ENCODE measurements around the gene FIBIN. TPM values are rescaled to one million over a fixed set of nuclear protein-coding genes. Genes with fewer than 3 reads are reported as not detected.

FIBIN gene
- total RNA-seq (10 to 100 TPM in 2 of 5 donors, 1 to 10 TPM in 3; 2.7 to 42.6 (median 4.5) TPM), polyA plus RNA-seq (1 to 10 TPM; 3.9 to 9.2 (median 6.0) TPM)
- long read RNA-seq, donor 1, transcript FIBIN-201 (1 exons, 1,938 nt), result major isoform, 5 of 5 reads
- long read RNA-seq, donor 1, partial matches to known transcripts, result 0 of 5 reads
- long read RNA-seq, donor 1, other reads (novel, unspliced or antisense), result 0 of 5 reads
- long read RNA-seq, donor 2, transcript FIBIN-201 (1 exons, 1,938 nt), result major isoform, 5 of 5 reads
- long read RNA-seq, donor 2, partial matches to known transcripts, result 0 of 5 reads
- long read RNA-seq, donor 2, other reads (novel, unspliced or antisense), result 0 of 5 reads
- long read RNA-seq, donor 3, transcript FIBIN-201 (1 exons, 1,938 nt), result major isoform, 5 of 5 reads
- long read RNA-seq, donor 3, partial matches to known transcripts, result 0 of 5 reads
- long read RNA-seq, donor 3, other reads (novel, unspliced or antisense), result 0 of 5 reads
- long read RNA-seq, donor 4, partial matches to known transcripts, result 0 of 1 reads
- long read RNA-seq, donor 4, other reads (novel, unspliced or antisense), result 0 of 1 reads
- long read RNA-seq, donor 5, transcript FIBIN-201 (1 exons, 1,938 nt), result major isoform, 10 of 10 reads
- long read RNA-seq, donor 5, partial matches to known transcripts, result 0 of 10 reads
- long read RNA-seq, donor 5, other reads (novel, unspliced or antisense), result 0 of 10 reads
- long read RNA-seq, donor 6, transcript FIBIN-201 (1 exons, 1,938 nt), result major isoform, 11 of 11 reads
- long read RNA-seq, donor 6, partial matches to known transcripts, result 0 of 11 reads
- long read RNA-seq, donor 6, other reads (novel, unspliced or antisense), result 0 of 11 reads
- long read RNA-seq, donor 7, transcript FIBIN-201 (1 exons, 1,938 nt), result major isoform, 13 of 13 reads
- long read RNA-seq, donor 7, partial matches to known transcripts, result 0 of 13 reads
- long read RNA-seq, donor 7, other reads (novel, unspliced or antisense), result 0 of 13 reads
- long read RNA-seq, donor 8, partial matches to known transcripts, result 0 of 2 reads
- long read RNA-seq, donor 8, other reads (novel, unspliced or antisense), result 0 of 2 reads
- long read RNA-seq, donor 9, transcript FIBIN-201 (1 exons, 1,938 nt), result major isoform, 17 of 17 reads
- long read RNA-seq, donor 9, partial matches to known transcripts, result 0 of 17 reads
- long read RNA-seq, donor 9, other reads (novel, unspliced or antisense), result 0 of 17 reads
- long read RNA-seq, donor 10, transcript FIBIN-201 (1 exons, 1,938 nt), result major isoform, 8 of 8 reads
- long read RNA-seq, donor 10, partial matches to known transcripts, result 0 of 8 reads
- long read RNA-seq, donor 10, other reads (novel, unspliced or antisense), result 0 of 8 reads

- intact Hi-C loops (cut with DNase I; ENCODE audit: low total_unique reads), result no loop called here
- Histone ChIP-seq H3K27me3 (peaks cover 0 to 9% (median 0%) of the 10 kb centered on the region in 3 donors), H3K9me3 (no peaks in the 10 kb centered on the region), H3K4me1 (peaks cover 0 to 5% (median 2%) of the 10 kb centered on the region in 4 donors), H3K36me3 (no peaks in the 10 kb centered on the region), H3K27ac (peak within 1 kb of the TSS in 4 of 5 donors; percentile 71 to 85 (median 81)), H3K4me3 (peak within 1 kb of the TSS; percentile 44 to 54 (median 47))
- 7 to 15% (median 9%) methylated on average over 8 to 22 of the region's 22 CpGs for WGBS, 5 donors
- TF ChIP-seq POLR2AphosphoS5 (IDR thresholded peaks at IDR 0.05) (peak; percentile 22 to 36 (median 25)), POLR2A (IDR thresholded peaks at IDR 0.05) (no peak), EP300 (IDR thresholded peaks at IDR 0.05) (no peak), CTCF (IDR thresholded peaks at IDR 0.05) (no peak)
- DNase-seq, result peak in 1 of 2 donors; percentile 73
Observed at GRCh38 chr11:26993965-26994457, at the start of gene FIBIN. FIBIN (plus strand) TSS chr11:26994112; CDS start chr11:26994527, 415 bp downstream.

GRCh38 chr11:26944866-26945664 is 48.8 kb upstream of the FIBIN start:
- intact Hi-C loops (cut with DNase I; ENCODE audit: low total_unique reads), result no loop called here
- Histone ChIP-seq H3K4me3 (no peak overlapping the region), H3K4me1 (peaks cover 0 to 21% (median 4%) of the 10 kb centered on the region in 4 donors), H3K9me3 (no peaks in the 10 kb centered on the region), H3K27me3 (no peaks in the 10 kb centered on the region), H3K36me3 (no peaks in the 10 kb centered on the region), H3K27ac (no peak overlapping the region)
- DNase-seq, result no peak
- 31 to 60% (median 51%) methylated on average over 3 of the region's 3 CpGs for WGBS, 5 donors
- TF ChIP-seq CTCF (IDR thresholded peaks at IDR 0.05) (no peak), POLR2AphosphoS5 (IDR thresholded peaks at IDR 0.05) (no peak), POLR2A (IDR thresholded peaks at IDR 0.05) (no peak), EP300 (IDR thresholded peaks at IDR 0.05) (no peak)

DNA sequence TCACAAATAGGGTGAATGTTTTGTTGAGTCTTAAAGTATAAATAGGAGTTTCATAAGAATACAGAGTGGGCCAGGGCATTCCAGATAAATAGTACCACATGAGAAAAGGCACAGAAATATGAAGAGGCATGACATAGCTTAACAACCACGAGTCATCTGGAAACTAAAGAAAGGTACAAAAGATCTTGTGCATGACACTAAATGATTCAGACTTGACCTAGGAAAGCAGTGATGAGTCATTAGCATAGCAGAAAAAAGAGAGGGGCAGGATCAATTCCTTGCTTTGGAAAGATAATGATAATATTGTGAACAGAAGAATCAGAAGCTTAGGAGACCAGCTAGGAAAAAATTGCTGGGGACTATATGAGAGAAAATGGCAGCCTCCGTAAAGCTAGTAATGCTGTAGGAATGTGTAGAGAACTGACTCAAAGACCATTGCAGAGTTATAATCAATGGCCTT is 47.6 kb upstream of the FIBIN start:
- 54 to 72% (median 68%) methylated on average over 2 of the region's 2 CpGs for WGBS, 5 donors
- no peaks in the 10 kb centered on the region for H3K9me3 ChIP-seq
- no peak for DNase-seq
- H3K4me1 ChIP-seq, result peaks cover 0 to 26% (median 4%) of the 10 kb centered on the region in 4 donors
- H3K4me3 ChIP-seq, result no peak overlapping the region
- H3K36me3 ChIP-seq, result no peaks in the 10 kb centered on the region
- TF ChIP-seq POLR2AphosphoS5 (IDR thresholded peaks at IDR 0.05) (peak in 1 of 3 donors; percentile 29), POLR2A (IDR thresholded peaks at IDR 0.05) (no peak)
- intact Hi-C loops (cut with DNase I; ENCODE audit: low total_unique reads), result no loop called here
- H3K27ac ChIP-seq, result peak overlapping the region in 2 of 5 donors; percentile 56 to 60
- H3K27me3 ChIP-seq, result no peaks in the 10 kb centered on the region

GRCh38 chr11:26947379-26947844 is 46.5 kb upstream of the FIBIN start:
- no peaks in the 10 kb centered on the region for H3K27me3 ChIP-seq
- H3K9me3 ChIP-seq, result no peaks in the 10 kb centered on the region
- intact Hi-C loops (cut with DNase I; ENCODE audit: low total_unique reads), result no loop called here
- WGBS, 5 donors, result 44 to 68% (median 58%) methylated on average over 2 of the region's 2 CpGs
- H3K27ac ChIP-seq, result peak overlapping the region in 4 of 5 donors; percentile 46 to 60 (median 52)
- peak; percentile 21 for TF ChIP-seq EP300 (IDR thresholded peaks at IDR 0.05)
- no peak for TF ChIP-seq CTCF (IDR thresholded peaks at IDR 0.05)
- TF ChIP-seq POLR2AphosphoS5 (IDR thresholded peaks at IDR 0.05), result peak; percentile 80 to 86 (median 83)
- no peaks in the 10 kb centered on the region for H3K36me3 ChIP-seq
- H3K4me1 ChIP-seq, result peaks cover 0 to 26% (median 4%) of the 10 kb centered on the region in 4 donors
- no peak overlapping the region for H3K4me3 ChIP-seq
- peak in 1 of 2 donors; percentile 83 for DNase-seq
